GM12878 (cell line): ENCODE measurements around the gene MKNK1. TPM values are rescaled to one million over a fixed set of nuclear protein-coding genes. Genes with fewer than 3 reads are reported as not detected.

Source experiments
- CEBPB ChIP-seq, 2 experiments: fragments of 150-350 bp in 1 of 2; IDR thresholded peaks; 2 replicates each; pipeline ENCODE4 v1.6.1; 2012 to 2014; ENCODE audit warnings: low read depth in 2 of 2, low read length in 2 of 2, borderline replicate concordance in 1 of 2, inconsistent platforms in 1 of 2
- E2F4 ChIP-seq: IDR thresholded peaks from 2 replicates; pipeline ENCODE4 v1.6.1; 2012; ENCODE audit warnings: low read depth, low read length, improper control_type of control experiment
- IKZF1 ChIP-seq: fragments of 450-650 bp; conservative IDR thresholded peaks from 2 replicates; pipeline ENCODE4 v1.6.1; 2017; ENCODE audit warnings: antibody characterized with exemption, mild to moderate bottlenecking
- RELB ChIP-seq: fragments of 450-650 bp; IDR thresholded peaks from 2 replicates; pipeline ENCODE4 v1.6.1; 2017; ENCODE audit warnings: low read depth, mild to moderate bottlenecking, moderate library complexity
- SMARCA5 ChIP-seq: fragments of 450-650 bp; IDR thresholded peaks from 2 replicates; pipeline ENCODE4 v1.6.1; 2017; ENCODE audit warnings: mild to moderate bottlenecking
- SPI1 ChIP-seq: IDR thresholded peaks from 2 replicates; pipeline ENCODE4 v1.6.1; 2011; ENCODE audit warnings: low read depth, mild to moderate bottlenecking, low read length, moderate library complexity, borderline replicate concordance; ENCODE audit not compliant: insufficient read depth
- ZNF592 ChIP-seq: fragments of 450-650 bp; IDR thresholded peaks from 2 replicates; pipeline ENCODE4 v1.6.1; 2017; ENCODE audit warnings: mild to moderate bottlenecking, moderate library complexity
- polyA plus RNA-seq, 11 experiments: library from polyadenylated mRNA; depleted of rRNA in 4 of 11; unstranded in 6 of 11; stranded (reverse) in 5 of 11; fragments of >200 nt; fragmentation: Nextera tagmentation in 4 of 11; fragmentation: Illumina TruSeq in 1 of 11; extraction: Ambion mirVana in 4 of 11; extraction: Trizol in 1 of 11; gene quantifications; 1 replicate in 1 of 11; 2 replicates in 10 of 11; pipeline versions ENCODE4 v1.2.1 to v1.2.3, GENCODE V29; 2011 to 2016; ENCODE audit warnings: inconsistent platforms in 2 of 11, missing spikeins in 2 of 11, low read depth in 1 of 11
- total RNA-seq, 4 experiments: library from RNA; depleted of rRNA in 3 of 4; stranded (reverse); fragments of >200 nt in 3 of 4; fragmentation: Illumina TruSeq in 1 of 4; extraction: Trizol in 1 of 4; gene quantifications; 2 replicates each; pipeline versions ENCODE4 v1.2.1 to v1.2.3, GENCODE V29; 2013 to 2021

The MKNK1 gene
- total and polyA plus RNA-seq, 10 of the 15 experiments (the other 5 are each of a cell fraction or from before 2014, with no cell fraction given): 13.7 to 29.9 (median 26.5) TPM

GRCh38 chr1:46543382-46543760, 60.7 kb downstream of the MKNK1 start (continued):
- no peak for TF ChIP-seq RELB
- no peak for TF ChIP-seq E2F4
- TF ChIP-seq SPI1: no peak
- TF ChIP-seq IKZF1: no peak
- no peak for TF ChIP-seq CEBPB (IDR thresholded peaks at IDR 0.05; ENCODE audit: borderline replicate concordance in 1 of 2, low read depth in 2 of 2, low read length in 2 of 2)
- TF ChIP-seq SMARCA5: no peak
- TF ChIP-seq ZNF592: no peak
